RPMI8226 (cell line): ENCODE results near the gene SDC4.
A peak's percentile ranks its signal among the peaks of the same experiment; 100 is the strongest.
"Not testable (repeated sequence)": the region's sequence is repeated elsewhere in the genome, so short reads cannot be mapped to it uniquely, and the experiment has no call there.

Source experiments
- DNase-seq: peaks from one replicate; pipeline ENCODE4 v3.0.0-alpha.2; 2015

Gene SDC4

DNA sequence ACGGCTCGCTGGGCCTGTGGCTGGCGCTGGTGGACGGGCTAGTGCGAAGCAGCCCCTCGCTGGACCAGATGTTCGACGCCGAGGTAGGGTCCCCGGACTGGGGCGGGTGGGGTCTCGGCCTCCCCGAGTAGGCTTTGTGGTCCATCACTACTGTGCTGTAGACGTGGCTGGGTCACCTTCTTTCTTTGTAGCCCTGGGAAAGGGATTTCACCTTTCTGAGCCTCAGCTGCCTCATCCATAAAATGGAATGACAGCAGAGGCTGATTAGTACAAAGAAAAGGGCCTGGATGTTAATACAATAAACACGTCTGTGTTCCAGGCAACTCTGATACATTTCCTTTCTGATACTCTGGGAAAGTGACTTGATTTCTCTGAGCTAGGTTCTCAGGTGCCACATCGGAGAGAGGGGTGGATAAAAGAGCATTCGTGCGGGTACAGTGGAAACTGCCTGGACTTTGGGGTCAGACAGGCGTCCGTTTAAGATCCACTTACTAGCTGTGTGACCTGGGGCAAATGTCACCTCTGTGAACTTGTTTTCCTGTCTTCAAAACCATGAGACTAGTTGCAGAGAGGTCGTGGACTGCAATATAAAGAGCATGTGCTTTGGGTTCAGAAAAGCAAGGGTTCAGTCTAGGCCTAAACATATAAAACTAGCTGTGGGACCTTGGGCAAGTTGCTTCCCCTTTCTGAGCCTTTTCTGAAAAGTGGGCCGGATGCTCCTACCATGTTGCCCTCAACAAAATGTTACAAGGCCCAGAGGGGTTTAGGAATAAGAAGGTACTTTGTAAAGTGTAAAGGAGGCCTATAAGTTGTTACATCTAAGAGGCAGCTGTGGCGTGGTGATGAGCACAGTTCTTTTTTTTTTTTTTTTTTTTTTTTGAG, 15.6 kb upstream of the SDC4 start:
- DNase-seq: no peak

DNA sequence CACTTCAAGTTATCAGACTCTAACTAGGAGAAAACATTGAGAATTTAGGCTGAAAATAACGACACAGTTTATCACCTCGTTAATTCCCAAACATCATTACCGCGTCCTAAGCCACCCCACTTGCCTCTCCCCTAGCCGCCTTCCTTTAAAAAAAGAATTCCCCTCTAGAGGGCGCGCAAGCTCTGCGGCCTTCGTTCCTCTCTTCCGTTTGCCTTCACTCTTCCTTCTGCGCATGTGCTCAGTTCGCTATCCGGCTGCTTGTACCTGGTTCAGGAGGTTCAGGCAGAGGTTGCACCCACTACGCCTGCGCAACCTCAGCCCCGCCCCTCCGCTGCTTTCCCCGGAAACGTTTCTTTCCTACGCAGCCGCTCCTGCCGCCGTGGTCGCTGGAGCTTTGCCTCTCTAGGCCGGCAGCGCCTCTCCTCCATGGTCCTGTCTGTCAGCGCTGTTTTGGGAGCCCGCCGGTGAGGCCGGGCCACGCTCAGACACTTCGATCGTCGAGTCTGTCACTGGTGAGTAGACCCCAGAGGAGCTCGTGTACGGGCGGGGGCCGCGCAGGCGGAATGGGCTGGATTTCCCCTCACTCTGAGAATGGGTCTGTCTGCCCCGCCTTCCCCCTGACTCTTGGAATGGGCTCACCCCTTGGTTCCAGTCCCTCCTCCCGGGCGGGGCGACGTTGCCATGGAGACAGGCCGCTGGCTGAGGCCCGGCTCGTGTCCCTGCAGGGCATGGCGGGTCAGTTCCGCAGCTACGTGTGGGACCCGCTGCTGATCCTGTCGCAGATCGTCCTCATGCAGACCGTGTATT, 14.8 kb upstream of the SDC4 start, which contains the start of gene SYS1:
SYS1 (plus strand) TSS at position 353 of the 807 bp plus-strand sequence; CDS start at position 729, 376 bp downstream.
- peak; percentile 98 for DNase-seq

GRCh38 chr20:45361793-45362192, 13.6 kb upstream of the SDC4 start:
- DNase-seq: no peak

DNA sequence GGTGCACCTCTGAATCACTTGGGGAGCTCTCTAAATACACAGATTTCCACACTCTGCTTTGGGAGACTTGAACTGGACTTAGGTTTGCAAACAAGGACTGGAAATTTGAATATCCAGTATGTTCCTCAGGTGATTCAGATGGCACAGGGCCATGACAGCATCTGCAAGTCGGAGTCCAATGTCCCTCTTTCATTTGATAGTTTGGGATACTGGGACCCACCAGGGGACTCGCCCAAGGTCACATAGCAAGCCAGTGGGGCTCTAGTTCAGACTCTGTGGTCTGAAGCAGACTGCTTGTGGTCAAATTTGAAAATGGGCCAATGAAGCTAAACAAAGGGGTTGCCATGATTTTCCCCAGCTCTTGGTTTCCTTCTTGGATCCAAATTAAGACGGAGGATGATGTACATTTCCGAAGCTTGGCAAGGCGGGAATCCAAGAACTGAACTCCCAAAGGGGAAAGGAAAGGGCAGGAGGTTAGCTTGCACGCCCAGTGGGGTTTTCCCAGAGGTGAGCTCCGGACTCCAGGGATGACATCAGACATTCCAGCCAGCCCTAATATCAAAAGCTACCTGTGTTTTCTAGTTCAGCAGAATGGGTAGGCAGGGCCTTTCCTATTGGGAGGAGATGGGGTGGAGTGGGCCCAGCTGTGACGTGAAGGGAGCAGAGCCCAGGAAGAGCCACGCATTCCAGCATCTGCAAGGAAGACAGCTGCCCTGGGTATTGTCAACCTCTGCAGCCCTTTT, 11.4 kb upstream of the SDC4 start:
- no peak for DNase-seq

DNA sequence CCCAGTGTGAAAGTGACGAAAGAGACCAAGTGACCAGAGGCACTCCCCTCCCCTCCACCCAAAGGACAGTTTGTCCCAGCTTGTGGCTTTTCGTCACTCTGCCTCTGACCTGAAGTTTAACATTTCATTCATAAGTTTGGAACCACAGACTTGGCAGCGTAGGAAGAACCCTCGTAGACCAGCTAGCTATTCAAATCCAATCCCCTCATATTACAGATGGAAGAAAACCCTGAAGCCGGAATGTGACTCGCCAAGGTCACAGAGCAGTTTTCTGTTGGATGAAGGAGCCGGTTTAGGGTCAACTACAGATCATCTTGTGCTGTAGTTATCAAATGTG, 10.8 kb upstream of the SDC4 start:
- DNase-seq: no peak

DNA sequence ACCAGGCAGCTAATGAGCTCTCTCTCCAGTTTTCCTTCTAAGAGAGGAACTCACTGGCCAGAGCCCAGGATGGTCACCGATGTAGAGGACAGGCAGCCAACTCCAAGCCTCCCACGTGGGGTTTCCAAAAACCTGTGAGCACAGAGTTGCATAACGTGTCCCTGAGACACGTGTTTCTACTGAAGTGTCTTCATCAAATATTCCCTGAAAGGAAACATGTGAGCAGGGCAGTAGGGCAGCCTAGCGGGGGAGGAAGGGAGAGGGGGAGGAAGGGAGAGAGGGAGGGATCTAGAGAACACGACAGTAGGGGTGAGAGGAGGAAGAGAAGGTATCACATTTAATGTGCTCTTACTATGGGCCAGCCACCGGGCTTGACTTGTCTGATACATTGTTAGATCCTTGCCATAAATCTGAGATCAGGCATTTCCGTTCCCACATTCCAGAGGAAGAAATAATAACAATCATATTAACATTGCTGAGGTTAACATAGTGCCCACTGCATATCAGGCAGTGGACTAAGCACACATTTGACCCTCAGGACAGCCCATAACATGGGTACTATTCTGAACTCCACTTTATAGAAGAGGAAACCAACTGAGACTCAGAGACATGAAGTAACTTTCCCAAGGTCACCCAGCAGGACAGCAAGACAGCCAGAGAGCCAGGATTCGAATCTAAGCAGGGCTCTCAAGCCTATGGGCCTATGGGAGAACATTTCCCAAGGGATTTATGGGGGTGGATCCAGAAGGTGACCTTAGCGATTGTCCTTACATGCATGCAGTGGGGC, 10.3 kb upstream of the SDC4 start:
- DNase-seq: no peak

DNA sequence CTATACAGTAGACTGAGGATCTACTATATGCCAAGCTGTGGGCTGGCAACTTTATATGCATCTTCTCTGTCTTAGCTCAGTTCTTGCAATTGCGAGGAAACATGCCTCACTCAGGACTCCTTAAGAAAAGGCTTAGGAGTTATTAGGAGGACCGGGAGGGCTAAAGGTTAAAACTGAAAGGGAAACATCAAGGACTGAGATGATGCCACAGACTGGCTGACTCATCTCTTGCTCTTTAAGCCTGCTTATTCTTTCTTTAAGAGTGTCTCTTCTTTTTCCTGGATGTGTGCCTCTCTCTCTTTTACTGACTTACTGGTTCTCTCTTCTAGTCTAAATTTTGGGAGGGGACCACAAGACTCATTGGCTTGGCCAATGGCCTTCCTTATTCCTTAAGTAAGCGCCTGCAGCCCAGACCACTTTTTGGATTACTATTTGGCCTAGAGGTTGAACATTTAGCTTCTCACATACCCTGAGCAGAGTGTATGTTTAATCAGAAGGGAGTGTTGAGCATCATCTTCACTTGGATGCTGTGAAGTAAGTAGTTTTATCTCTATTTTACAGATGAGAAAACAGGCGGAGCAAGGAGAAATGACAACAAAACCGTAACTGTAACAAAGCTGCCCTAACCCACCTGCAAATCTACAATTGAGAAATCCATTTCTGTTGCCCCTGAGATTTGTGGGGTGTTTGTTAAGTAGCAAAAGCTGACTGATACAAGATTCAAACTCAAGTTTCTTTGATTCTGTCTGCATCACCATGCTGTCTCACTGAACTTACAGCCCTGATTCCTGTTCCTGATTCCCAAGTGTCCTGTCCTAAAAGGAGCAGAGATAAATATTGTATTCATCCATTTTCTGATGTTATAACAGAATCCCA, 7.2 kb upstream of the SDC4 start:
- DNase-seq: no peak

GRCh38 chr20:45354423-45355208, 6.4 kb upstream of the SDC4 start:
- DNase-seq: no peak

DNA sequence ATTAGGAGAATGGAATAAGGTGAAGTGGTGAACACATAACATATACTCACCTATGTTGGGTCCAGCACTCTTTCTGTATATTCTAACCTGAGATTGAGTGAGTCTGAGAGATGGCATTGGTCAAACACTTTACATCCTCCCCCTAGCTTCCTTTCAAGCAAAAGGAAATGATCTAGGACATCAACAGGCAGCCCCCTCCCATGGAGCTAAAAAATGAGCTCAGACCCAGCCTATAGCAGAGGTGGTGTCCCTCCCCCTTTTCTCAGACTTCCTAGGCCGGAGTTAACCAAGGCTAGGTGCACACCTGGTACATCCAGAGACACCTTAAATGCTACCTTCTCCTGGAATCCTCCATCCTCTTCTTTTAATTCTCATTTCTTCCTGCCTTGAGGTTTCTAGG, 5.5 kb upstream of the SDC4 start:
- DNase-seq: no peak

GRCh38 chr20:45352729-45353128, 4.5 kb upstream of the SDC4 start:
- DNase-seq: no peak

- DNase-seq: not testable (repeated sequence)
These were observed 2.6 kb upstream of the SDC4 start for GRCh38 chr20:45350795-45351194.

- peak; percentile 47 for DNase-seq
These were observed 2.0 kb upstream of the SDC4 start for GRCh38 chr20:45350217-45350616.

GRCh38 chr20:45347297-45347935, 808 bp downstream of the SDC4 start:
- DNase-seq: no peak

DNA sequence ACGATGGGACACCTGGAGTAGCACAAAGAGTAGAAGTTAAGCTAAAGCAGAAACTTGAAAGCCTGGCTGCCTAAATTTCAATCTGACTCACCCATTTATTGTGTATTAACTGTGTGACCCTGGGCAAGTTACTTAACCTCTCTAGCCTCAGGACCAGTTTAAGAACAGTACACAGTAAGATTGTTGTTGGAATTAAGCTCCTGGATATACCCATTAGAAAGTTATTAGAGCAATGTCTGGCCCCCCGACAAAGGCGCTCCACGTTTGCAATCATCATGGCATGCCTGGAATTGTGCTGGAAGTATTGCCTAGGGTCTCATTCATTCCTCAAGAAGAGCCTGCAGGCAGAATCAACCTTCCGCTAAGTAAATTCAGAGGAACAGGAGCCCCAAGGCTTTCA, 1.4 kb downstream of the SDC4 start:
- DNase-seq: no peak

GRCh38 chr20:45346291-45346718, 1.9 kb downstream of the SDC4 start:
- no peak for DNase-seq

DNA sequence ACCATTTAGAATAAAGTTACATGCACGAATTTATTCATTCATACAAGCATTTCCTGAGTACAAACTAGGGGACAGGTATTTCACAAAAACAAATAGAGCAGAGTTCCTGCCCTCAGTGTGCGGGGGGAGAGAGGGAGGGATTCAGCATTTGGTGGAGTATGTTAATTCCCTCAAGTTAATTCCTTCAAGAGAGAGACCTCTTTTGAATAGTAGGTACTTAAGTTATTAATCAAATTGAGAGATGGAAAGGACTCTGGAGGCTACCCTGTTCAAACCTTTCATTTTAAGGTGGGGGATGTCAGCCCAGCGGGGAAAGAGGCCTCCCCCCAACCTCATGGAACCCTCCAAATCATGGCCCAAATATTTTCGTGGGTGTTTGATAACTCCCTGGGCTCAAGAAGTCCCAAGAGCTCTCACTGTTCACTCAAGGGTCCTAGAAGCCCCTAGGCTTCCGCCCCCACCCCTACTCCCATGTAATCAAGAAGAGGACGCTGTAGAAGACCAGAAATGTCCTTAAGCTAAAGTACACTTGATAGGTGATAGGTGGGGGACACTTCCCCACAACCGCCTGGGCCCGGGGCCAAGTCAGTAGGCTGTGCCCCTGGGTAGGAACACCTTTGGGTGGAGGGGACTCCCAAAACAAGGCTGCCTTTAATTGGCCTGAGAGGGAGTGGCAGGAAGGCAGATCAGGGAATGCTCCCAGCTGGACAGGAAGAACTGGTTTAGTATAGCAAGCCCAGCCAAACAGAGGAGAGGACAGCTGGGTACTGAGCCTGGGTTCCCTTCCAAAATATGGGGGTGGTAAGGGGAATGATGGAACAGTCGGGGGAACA, 2.9 kb downstream of the SDC4 start:
- DNase-seq: no peak

- no peak for DNase-seq
These were observed 3.9 kb downstream of the SDC4 start for GRCh38 chr20:45344168-45344860.

GRCh38 chr20:45343532-45344167, 4.6 kb downstream of the SDC4 start:
- DNase-seq: no peak
